ENCODE measurements around the gene RCBTB2. TPM values are rescaled to one million over a fixed set of nuclear protein-coding genes. Genes with fewer than 3 reads are reported as not detected.

Gene RCBTB2
- total and polyA plus RNA-seq, 3 donors from 2014 or later = 10.0 to 15.6 (median 12.2) TPM

DNA sequence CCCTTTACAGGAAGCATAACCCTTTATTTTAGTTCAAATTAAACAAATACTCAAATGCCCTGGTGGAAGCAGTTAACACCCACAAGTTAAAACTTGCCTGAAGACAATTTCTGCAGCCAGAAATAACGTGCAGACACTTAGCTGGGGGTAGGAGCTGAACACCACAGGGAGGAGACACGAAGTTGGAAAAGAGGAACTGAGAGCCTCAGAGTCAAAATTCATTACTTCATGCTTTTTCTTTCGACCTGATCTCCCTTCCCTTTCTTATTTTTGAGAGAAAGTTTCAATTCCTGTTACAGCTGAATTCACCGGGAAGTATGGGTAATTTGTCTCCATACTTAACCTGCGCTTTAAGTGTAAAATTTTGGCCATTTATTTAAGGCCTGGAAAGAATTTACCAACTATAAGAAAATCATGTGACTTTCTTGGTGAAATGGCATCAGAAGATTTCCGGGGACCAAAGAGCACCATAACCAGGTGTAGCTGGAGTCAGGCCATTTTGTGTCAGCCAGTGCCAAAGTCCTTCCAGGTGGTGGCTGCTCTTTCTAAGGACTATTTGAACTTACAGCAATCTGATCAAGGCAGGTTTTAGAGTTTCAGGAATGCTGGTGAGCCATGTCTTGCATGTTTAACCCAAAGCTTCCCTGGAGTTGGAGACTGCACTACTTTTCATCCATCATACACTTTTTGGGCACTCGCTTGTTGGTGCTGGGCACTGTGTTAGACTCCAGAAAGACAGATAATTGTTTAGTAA, 46.5 kb upstream of the RCBTB2 start:
- Histone ChIP-seq H3K4me3 (no peak overlapping the region), H3K36me3 (ENCODE audit: low read depth, missing control alignments) (no peaks in the 10 kb centered on the region), H3K27ac (no peak overlapping the region), H3K4me1 (no peaks in the 10 kb centered on the region), H3K9me3 (no peaks in the 10 kb centered on the region), H3K27me3 (no peaks in the 10 kb centered on the region)
- TF ChIP-seq, protein P1, sequence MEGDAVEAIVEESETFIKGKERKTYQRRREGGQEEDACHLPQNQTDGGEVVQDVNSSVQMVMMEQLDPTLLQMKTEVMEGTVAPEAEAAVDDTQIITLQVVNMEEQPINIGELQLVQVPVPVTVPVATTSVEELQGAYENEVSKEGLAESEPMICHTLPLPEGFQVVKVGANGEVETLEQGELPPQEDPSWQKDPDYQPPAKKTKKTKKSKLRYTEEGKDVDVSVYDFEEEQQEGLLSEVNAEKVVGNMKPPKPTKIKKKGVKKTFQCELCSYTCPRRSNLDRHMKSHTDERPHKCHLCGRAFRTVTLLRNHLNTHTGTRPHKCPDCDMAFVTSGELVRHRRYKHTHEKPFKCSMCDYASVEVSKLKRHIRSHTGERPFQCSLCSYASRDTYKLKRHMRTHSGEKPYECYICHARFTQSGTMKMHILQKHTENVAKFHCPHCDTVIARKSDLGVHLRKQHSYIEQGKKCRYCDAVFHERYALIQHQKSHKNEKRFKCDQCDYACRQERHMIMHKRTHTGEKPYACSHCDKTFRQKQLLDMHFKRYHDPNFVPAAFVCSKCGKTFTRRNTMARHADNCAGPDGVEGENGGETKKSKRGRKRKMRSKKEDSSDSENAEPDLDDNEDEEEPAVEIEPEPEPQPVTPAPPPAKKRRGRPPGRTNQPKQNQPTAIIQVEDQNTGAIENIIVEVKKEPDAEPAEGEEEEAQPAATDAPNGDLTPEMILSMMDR (IDR thresholded peaks at IDR 0.05) = no peak
- no peak for TF ChIP-seq POLR2A (IDR thresholded peaks at IDR 0.05)
- intact Hi-C loops (cut with DNase I; ENCODE audit: low total_unique reads) = loop anchor here (10.0 kb wide), 1 partner anchor 175 kb away; no protein-coding TSS in a partner anchor
- DNase-seq = no peak
- WGBS, 2 donors = 71 to 79% methylated on average over 7 of the region's 7 CpGs

DNA sequence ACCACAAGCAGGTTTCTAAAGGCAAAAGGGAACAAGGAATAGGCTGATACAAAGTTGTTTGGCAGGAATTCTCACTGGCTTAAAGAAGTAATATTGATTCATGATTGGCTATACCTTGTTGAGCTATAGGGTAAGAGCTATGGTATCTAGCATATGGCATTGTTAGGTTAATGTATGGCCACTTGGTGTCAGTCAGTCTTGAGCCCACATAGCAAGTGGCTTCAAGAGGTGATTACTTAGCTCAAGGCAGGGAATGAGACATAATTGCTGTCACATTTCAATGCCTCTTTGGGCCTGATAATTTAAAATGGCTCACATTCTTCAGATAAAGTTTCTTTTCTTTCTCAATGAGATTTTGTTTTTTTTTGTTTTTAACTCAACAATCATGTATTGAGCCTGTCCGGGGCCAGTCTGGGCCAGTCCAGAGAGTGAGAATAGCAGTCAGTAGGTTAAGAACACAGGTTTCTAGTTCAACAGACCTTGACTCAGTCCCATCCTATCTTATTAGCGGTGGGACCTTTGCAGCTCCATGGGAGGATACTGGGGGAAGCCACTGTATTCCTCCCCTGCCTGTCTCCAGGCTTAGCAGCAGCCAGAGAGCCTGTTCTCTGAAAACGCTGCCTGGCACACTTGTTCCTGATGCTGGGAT, 45.8 kb upstream of the RCBTB2 start:
- Histone ChIP-seq H3K4me3 (no peak overlapping the region), H3K36me3 (ENCODE audit: low read depth, missing control alignments) (no peaks in the 10 kb centered on the region), H3K27me3 (no peaks in the 10 kb centered on the region), H3K27ac (no peak overlapping the region), H3K9me3 (no peaks in the 10 kb centered on the region), H3K4me1 (no peaks in the 10 kb centered on the region)
- TF ChIP-seq POLR2A (IDR thresholded peaks at IDR 0.05) = no peak
- TF ChIP-seq, protein P1 (IDR thresholded peaks at IDR 0.05) = no peak
- no peak for DNase-seq
- WGBS, 2 donors = 46 to 88% methylated on average over 3 of the region's 3 CpGs
- intact Hi-C loops (cut with DNase I; ENCODE audit: low total_unique reads) = loop anchor here (10.0 kb wide), 1 partner anchor 174 kb away; no protein-coding TSS in a partner anchor

DNA sequence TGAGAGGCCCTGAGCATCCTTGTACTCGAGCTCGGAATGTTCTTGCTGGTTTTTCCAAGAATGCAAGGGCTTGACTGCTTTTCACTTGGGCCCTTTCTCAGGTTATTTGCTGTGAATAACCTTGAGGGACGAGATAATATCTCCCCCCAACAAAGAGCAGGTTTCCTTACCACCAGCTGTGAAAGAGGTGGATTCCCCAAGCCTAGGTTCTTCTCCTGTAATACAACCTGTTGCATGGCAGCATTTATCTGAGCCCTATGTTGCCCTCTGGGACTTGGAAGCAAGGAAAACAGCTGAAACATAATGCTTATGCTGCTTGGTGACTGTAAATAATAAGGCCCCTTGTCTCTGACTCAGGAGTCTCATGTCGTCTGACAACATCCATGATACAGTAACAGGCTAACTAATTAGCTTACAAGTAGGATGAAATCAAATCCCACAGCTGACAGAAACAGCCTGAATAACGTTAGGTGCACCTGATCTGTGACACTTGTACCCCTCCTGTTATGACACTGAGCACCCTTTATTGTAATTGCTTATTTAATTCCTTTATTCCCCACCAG, 43.6 kb upstream of the RCBTB2 start:
- DNase-seq = no peak
- Histone ChIP-seq H3K4me3 (no peak overlapping the region), H3K36me3 (ENCODE audit: low read depth, missing control alignments) (no peaks in the 10 kb centered on the region), H3K27me3 (no peaks in the 10 kb centered on the region), H3K4me1 (peaks cover 7% of the 10 kb centered on the region), H3K9me3 (no peaks in the 10 kb centered on the region), H3K27ac (no peak overlapping the region)
- intact Hi-C loops (cut with DNase I; ENCODE audit: low total_unique reads) = loop anchor here (10.0 kb wide), 1 partner anchor 172 kb away; no protein-coding TSS in a partner anchor
- whole genome bisulfite sequencing, 2 donors = 72 to 74% methylated on average over 5 of the region's 5 CpGs
- no peak for TF ChIP-seq POLR2A (IDR thresholded peaks at IDR 0.05)
- TF ChIP-seq, protein P1 (IDR thresholded peaks at IDR 0.05) = no peak

DNA sequence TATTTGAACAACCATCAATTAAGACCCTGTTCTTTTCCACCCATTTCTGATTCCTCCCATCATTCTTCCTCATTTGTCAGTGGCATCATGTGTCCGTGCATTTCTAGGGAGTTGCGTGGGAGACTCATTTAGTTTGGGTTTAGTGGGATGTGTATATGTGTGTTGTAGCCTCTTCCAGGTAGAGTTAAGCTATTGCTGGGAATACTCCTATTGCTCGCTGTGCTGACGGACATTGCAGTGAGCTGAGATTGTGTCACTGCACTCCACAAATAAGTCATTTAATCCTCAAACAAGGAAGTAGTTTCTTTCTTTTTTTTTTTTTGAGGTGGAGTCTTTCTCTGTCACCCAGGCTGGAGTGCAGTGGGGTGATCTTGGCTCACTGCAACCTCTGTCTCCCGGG, 42.2 kb upstream of the RCBTB2 start:
- Histone ChIP-seq H3K4me1 (peaks cover 18% of the 10 kb centered on the region), H3K4me3 (no peak overlapping the region), H3K27ac (no peak overlapping the region), H3K27me3 (no peaks in the 10 kb centered on the region), H3K9me3 (no peaks in the 10 kb centered on the region), H3K36me3 (ENCODE audit: low read depth, missing control alignments) (no peaks in the 10 kb centered on the region)
- no peak for DNase-seq
- TF ChIP-seq, protein P1 (IDR thresholded peaks at IDR 0.05) = no peak
- no peak for TF ChIP-seq POLR2A (IDR thresholded peaks at IDR 0.05)
- 86 to 92% methylated on average over 5 of the region's 5 CpGs for WGBS, 2 donors
- intact Hi-C loops (cut with DNase I; ENCODE audit: low total_unique reads) = loop anchor here (10.0 kb wide), 1 partner anchor 170 kb away; no protein-coding TSS in a partner anchor

Data from testis (tissue), 3 donors.